Lower leg skin (tissue), 3 donors: Measurements from ENCODE around the gene DHDH.

Experiments used
- POLR2A ChIP-seq, 2 donors: fragments of 450-650 bp; IDR thresholded peaks; one replicate each; pipeline ENCODE4 v1.6.1; 2016 to 2017; ENCODE audit warnings: antibody characterized with exemption in 2 of 2, mild to moderate bottlenecking in 1 of 2, moderate library complexity in 1 of 2
- TF ChIP-seq, protein P1 (sequence below), 3 donors: fragments of 450-650 bp; IDR thresholded peaks; one replicate each; pipeline ENCODE4 v1.5.1; 2016; ENCODE audit warnings: antibody characterized with exemption in 3 of 3, mild to moderate bottlenecking in 3 of 3, moderate library complexity in 2 of 3

DNA sequence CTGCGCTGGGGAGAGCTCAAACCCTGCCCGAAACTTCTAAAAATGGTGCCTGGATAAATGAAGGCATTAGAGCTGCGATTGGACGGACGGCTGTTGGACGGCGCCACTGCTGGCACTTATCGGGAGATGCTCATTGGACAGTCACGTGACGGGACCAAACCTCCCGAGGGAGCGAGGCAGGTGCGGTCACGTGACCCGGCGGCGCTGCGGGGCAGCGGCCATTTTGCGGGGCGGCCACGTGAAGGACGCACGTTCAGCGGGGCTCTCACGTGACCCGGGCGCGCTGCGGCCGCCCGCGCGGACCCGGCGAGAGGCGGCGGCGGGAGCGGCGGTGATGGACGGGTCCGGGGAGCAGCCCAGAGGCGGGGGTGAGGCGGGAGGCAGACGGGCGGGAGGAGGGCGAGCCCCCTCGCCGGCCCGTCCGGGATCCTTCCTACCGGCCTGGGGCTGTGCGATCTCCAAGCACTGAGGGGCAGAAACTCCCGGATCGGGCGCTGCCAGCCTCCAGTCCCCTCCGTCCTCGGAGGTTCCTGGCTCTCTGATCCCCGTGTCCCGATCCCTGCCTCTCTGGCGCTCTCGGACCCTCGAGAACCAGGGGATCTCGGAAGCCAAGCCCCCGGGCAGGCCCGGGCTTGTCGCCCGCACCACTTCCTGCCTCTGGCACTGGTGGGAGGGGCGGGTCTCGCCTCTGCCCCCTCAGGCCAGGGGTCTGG, 21.3 kb downstream of the DHDH start, which contains the start of gene BAX:
- TF ChIP-seq, protein P1, sequence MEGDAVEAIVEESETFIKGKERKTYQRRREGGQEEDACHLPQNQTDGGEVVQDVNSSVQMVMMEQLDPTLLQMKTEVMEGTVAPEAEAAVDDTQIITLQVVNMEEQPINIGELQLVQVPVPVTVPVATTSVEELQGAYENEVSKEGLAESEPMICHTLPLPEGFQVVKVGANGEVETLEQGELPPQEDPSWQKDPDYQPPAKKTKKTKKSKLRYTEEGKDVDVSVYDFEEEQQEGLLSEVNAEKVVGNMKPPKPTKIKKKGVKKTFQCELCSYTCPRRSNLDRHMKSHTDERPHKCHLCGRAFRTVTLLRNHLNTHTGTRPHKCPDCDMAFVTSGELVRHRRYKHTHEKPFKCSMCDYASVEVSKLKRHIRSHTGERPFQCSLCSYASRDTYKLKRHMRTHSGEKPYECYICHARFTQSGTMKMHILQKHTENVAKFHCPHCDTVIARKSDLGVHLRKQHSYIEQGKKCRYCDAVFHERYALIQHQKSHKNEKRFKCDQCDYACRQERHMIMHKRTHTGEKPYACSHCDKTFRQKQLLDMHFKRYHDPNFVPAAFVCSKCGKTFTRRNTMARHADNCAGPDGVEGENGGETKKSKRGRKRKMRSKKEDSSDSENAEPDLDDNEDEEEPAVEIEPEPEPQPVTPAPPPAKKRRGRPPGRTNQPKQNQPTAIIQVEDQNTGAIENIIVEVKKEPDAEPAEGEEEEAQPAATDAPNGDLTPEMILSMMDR (IDR thresholded peaks at IDR 0.05), result no peak
- no peak for TF ChIP-seq POLR2A (IDR thresholded peaks at IDR 0.05)
